Stimulated activated CD8-positive, alpha-beta memory T cell treated with anti-CD3 and anti-CD28 coated beads, Interleukin-15, amount 100 ng/mL, for 48 hours (primary cell): ENCODE results near the gene HEYL.

Source experiments
- DNase-seq, 2 donors: peaks; one replicate each; pipeline ENCODE4 v3.0.0-alpha.2; 2020; ENCODE audit warnings: low read depth in 2 of 2

The HEYL gene

GRCh38 chr1:39638965-39639304 lies 508 bp downstream of the HEYL start:
- DNase-seq, result no peak

DNA sequence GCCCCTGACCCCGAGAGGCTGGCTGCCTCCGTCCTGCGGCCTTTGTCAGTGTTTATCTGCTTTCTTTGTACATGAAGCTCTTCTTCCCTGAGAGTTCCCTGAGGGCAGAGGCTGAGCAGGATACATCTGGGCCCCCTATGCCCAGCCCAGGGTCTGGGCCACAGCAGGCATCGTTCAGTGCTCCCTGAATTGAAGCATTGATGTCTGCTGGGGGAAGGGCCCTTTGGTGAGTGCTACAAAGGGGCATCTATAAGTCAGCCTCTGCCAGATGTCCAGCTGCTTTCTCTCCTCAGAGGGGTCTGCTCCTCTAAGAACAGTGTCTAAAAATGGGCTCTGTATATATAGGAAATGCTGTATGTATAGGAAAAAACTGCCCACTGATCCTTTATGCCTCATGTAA lies 2.1 kb downstream of the HEYL start:
- no peak for DNase-seq

GRCh38 chr1:39635871-39636210 lies 3.6 kb downstream of the HEYL start:
- DNase-seq, result no peak

DNA sequence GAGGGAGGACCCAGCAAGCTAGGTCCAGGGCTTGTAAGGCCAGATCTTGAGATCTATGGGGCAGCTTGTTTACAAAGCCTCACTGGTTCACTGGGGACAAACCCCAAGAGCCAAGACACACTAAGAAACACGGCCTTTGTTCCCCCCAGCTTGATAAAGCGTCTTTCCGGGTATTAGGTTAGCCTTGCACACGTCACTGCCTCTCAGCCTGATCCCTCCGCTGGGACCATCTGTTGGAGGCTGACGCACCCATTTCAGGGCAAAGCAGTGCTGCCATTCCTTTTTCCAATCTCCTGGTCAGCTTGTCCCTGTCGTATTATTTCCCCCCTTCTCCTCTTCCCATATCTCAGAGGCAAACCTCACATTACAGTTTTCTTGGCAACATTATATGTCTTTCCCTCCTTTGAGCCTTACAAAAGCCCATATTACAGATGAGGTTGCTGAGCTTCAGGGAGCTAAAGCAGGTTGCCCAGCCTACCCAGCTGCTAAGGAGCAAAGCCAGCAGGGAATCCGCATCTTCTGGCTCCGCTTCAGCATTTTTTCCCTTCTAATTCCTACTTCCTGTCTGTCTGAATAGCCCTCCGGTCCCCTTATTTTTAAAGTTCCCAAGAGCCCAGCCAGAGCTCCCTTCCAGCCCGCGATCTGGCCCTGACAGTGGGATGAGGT lies 4.1 kb downstream of the HEYL start:
- DNase-seq, result no peak

DNA sequence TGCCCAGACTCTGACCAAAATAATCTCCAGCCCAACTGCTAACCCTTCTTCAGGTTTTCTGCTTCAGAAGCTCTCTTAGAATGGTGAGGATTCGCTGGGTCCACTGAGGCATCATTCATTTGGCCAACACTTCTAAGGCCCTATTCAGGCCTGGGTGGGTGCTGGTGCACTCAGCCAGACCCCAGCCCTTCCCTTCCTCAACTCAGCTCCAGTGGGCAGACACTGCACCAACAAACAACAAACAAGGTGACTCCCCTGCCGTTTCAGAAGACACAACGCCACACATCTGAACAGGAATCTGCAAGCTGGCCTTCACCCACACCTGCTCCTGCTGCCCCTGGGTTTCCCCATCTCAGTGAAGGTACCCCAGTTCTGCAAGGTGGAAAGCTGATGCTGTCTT lies 6.0 kb downstream of the HEYL start:
- DNase-seq, result no peak

- no peak for DNase-seq
Measured at GRCh38 chr1:39632682-39633417, 6.6 kb downstream of the HEYL start.

DNA sequence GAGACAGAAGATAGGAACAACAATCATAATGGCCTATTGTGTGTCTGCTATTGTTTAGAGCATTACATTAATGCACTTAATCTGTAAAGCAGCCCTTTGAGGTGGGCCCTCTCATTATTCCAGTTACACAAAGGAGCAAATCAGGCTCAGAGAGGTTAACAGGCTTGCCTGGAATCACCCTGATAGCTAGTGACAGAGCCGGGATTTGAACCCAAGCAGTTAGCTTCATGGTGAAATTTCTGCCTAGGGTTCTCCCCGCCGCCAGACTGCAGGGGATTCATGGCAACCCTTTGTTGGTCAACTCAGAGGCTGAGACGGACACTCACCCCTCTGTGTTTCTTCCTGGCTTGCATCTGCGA lies 7.1 kb downstream of the HEYL start:
- DNase-seq, result no peak

GRCh38 chr1:39631361-39632322 lies 7.8 kb downstream of the HEYL start:
- peak in 1 of 2 donors; percentile 18 for DNase-seq

GRCh38 chr1:39628807-39629350 lies 10.6 kb downstream of the HEYL start:
- DNase-seq, result no peak

DNA sequence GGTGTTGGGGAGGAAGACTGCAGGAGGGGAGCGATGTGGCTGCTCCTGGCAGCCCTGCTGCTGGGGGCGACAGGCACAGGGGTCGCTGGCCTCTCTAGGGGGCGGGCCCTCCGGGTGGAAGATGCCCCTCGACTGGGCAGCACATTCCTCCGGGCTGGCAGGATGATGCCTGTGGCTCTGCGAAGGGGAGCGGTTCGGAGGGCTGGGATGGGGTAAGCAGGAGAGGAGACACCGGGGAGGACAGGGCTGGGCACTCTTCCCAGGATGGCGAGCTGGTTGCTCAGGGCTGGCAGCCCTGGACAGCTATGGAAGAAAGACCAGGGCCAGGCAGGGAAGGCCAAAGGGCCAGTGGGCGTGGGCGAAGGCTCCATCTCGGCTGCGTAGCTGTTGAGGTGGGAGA lies 12.8 kb downstream of the HEYL start:
- no peak for DNase-seq

GRCh38 chr1:39625462-39626273 lies 13.8 kb downstream of the HEYL start:
- DNase-seq, result no peak

DNA sequence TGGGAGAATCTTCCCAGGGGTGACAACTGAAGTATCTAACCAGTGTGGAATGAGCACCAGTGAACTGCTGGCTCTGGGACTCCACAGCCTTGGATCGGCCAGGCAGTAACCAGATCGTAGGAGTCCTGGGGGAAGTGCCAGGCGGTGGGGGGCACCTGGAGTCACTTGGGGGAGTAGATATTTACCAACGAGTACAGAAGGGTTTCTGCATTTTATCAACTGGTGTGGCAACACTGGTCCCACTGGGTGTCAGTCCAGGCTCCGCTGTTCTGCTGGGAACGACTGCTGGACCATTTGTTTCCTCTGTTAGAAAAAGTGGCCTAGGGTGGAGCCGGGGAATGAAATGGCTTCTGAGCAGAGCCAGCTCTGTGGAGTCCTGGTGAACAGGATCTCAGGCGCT lies 14.4 kb downstream of the HEYL start:
- DNase-seq, result no peak

- no peak for DNase-seq
Measured at GRCh38 chr1:39623053-39623452, 16.4 kb downstream of the HEYL start.

DNA sequence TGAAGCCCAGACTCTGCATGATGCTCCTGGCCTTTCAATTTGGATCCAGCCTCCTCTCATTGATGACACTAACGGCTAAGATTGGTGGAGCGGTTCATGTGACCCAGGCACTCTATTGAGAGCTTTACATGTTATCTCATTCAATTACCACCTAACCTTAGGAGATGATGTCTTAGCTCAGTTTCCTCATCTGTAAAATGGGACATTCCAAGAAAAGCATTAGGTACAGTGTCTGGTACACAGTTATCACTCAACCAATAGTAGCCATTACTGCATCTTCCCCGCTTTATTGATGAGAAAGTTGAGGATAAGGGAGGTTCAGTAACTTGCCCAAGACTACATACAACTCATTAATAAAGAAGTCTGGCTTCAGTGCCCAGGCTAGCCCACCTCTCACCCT lies 17.0 kb downstream of the HEYL start:
- DNase-seq, result no peak

DNA sequence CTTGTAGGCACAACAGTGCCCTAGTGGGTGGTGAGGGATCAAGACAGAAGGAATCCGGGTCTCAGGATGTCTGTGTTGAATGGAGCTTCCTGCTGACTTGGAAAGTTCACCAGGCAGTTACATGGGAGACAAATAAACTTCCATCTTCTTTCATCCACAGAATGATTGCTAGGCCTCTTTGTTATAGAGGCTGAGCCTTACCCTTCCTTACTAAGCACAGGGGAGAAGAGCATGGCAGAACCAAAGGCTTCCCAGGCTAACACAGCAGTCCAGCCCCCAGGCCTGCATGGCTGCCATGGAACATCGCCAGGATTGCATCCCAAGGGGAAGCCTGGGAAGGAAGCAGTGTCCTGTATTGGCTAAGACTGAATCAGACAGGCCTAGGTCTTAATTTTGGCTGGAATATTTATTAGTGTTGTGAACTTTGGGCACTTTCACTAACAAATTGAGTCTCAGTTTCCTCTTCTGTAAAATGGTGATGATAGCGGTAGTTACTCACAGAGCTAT lies 18.7 kb downstream of the HEYL start:
- DNase-seq, result no peak

GRCh38 chr1:39617488-39618049 lies 21.9 kb downstream of the HEYL start:
- no peak for DNase-seq

DNA sequence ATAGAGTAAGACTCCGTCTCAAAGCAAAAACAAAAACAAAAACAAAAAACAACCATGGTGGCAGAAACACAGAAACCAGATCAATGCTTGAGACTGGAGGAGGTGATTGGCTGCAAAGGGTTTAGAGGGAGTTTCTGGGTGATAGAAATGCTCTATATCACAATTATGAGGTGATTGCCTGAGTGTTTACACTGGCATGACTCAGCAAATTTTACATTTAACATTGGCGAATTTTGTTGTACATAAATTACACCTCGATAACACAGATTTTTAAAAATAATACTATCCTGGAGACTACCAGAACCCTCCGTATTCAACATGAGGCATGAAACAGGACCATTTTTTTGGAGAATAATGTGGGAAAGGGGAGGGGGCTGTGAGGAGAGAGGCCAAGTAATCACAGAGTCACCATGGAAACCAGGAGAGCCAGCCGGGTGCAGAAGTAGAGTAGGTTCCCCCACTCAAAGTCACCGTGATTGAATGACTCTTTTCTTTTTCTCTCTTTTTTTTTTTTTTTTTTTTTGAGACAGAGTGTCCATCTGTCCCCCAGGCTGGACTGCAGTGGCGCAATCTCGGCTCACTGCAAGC lies 24.3 kb downstream of the HEYL start:
- no peak for DNase-seq

GRCh38 chr1:39614488-39614887 lies 25.0 kb downstream of the HEYL start:
- DNase-seq, result no peak

GRCh38 chr1:39613250-39613649 lies 26.2 kb downstream of the HEYL start:
- no peak for DNase-seq

DNA sequence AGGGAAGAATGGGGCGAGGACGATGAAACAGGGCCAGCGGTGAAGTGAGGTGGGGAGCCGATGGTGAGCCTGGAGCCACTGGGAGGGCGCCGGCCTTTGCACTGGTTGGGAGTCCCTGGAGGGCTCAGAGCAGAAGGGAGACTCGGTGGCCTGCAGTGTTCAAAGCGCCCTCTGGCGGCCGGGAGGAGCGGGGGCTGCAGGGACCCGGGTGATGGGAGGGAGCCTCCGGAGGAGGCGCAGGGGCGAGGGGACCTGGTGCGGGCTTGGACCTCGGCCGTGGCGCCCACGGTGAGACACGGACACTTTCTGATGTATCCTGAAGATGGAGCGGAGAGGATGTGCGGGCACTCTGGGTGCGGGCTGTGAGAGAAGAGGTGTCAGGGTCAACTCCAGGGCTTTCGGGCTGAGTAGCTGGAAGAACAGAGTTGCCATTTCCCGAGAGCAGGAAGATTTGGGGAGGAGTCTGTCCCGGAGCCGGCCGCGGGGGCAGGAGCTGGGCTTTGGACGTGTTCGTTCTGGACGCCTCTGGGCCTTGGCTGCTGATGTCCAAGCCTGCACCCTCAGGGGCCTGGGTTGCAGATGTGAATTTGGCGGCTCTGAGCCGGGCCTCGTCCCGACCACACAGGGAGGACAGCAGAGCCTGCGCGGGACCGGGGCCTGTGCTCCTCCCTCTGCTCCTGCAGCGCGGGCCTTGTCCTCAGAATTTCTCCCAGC lies 29.7 kb downstream of the HEYL start:
- peak; percentile 67 to 74 for DNase-seq
